NCI-H345 (cell line): ENCODE data around the gene GALNT12.

ENCODE experiments used
- DNase-seq: peaks from one replicate; lab custom pipeline; 2025; lab: John Stamatoyannopoulos, UW

The GALNT12 gene

DNA sequence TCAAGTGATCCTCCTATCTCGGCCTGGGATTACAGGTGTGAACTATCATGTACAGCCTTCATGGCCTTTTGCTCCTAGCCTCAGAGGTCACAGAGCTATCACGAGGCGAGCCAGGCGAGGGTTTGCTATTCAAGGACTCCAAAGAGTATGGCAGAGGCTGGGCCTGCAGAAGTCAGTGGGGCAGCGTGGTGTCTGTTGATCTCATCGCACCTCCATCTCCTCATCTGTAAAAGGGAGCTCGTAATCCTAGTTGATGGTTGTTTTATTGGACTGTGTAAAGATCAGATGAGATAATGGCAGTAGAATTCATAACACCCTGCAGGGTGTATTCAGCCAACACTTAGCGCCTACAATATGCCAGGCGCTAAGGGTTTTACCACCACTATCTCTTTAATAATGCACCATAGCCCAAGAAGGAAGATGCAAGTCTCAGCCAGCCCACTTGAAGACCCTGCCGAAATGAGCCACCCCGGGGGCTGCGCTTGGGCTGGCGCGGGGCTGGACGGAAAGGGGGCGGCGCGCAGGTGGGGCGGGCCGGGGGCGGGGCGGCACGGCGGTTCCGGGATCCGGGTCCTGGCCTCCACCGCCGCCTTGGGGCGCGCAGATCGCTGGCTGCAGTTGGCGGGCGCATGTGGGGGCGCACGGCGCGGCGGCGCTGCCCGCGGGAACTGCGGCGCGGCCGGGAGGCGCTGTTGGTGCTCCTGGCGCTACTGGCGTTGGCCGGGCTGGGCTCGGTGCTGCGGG lies at the start of gene GALNT12:
Gene GALNT12 (plus strand): TSS at position 601 of the 744 bp plus-strand sequence. CDS start 29 bp downstream, at position 630.
- DNase-seq = peak; percentile 71

- no peak for DNase-seq
Observed at GRCh38 chr9:98760231-98760630, 47.2 kb upstream of the GALNT12 start.

- DNase-seq = no peak
Observed at GRCh38 chr9:98763986-98764745, 43.3 kb upstream of the GALNT12 start.

- DNase-seq = no peak
Observed at GRCh38 chr9:98765256-98765655, 42.2 kb upstream of the GALNT12 start.

GRCh38 chr9:98766586-98766985 lies 40.9 kb upstream of the GALNT12 start:
- DNase-seq = no peak

- no peak for DNase-seq
Observed at GRCh38 chr9:98767196-98767595, 40.3 kb upstream of the GALNT12 start.

- no peak for DNase-seq
Observed at GRCh38 chr9:98767915-98768314, 39.6 kb upstream of the GALNT12 start.

DNA sequence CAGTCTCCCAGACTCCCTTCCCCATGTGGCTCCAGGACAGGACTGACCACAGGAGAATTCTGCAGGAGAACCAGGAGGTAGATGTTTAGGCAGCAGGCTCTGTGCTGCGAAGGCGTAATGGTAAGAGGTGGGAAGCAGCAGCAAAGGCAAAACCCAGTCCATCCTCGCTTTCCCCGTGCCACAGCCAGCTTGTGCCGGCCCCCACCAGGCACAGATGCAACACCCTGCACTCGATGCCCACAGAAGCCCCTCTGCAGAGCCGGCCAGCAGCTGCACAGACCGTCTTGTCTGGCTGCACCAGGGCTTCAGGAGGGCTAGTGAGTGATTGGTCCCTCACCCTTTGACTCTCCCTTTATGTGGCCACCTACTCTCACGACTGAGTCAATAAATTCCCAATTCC lies 39.1 kb upstream of the GALNT12 start:
- DNase-seq = no peak

- no peak for DNase-seq
Observed at GRCh38 chr9:98770717-98771116, 36.8 kb upstream of the GALNT12 start.

GRCh38 chr9:98771209-98771874 lies 36.1 kb upstream of the GALNT12 start:
- no peak for DNase-seq

- no peak for DNase-seq
Observed at GRCh38 chr9:98772364-98773155, 34.9 kb upstream of the GALNT12 start.

- no peak for DNase-seq
Observed at GRCh38 chr9:98773721-98774120, 33.7 kb upstream of the GALNT12 start.

DNA sequence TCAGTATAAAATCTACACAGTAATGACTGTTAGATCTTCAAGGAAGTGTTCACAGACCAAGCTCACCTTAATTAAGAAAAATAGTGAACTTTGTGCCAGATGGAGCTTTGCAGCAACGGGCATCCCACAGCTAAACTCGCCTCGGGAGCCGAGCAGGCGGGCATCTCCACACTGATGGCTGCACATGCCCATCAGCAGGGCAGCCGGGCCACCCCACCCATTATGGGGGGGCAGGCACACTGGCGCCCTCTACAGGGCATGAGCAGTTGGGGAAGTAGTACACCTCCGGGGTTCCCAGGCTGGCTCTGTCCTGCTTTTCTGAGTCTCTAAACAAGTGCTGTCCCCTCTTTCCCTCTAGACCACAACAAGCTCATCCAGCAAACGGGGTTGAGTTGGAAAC lies 32.7 kb upstream of the GALNT12 start:
- DNase-seq = no peak

- peak; percentile 65 for DNase-seq
Observed at GRCh38 chr9:98775831-98776441, 31.5 kb upstream of the GALNT12 start.

GRCh38 chr9:98777618-98778017 lies 29.9 kb upstream of the GALNT12 start:
- no peak for DNase-seq

GRCh38 chr9:98778251-98778650 lies 29.2 kb upstream of the GALNT12 start:
- no peak for DNase-seq

GRCh38 chr9:98778711-98779530 lies 28.5 kb upstream of the GALNT12 start:
- DNase-seq = no peak

DNA sequence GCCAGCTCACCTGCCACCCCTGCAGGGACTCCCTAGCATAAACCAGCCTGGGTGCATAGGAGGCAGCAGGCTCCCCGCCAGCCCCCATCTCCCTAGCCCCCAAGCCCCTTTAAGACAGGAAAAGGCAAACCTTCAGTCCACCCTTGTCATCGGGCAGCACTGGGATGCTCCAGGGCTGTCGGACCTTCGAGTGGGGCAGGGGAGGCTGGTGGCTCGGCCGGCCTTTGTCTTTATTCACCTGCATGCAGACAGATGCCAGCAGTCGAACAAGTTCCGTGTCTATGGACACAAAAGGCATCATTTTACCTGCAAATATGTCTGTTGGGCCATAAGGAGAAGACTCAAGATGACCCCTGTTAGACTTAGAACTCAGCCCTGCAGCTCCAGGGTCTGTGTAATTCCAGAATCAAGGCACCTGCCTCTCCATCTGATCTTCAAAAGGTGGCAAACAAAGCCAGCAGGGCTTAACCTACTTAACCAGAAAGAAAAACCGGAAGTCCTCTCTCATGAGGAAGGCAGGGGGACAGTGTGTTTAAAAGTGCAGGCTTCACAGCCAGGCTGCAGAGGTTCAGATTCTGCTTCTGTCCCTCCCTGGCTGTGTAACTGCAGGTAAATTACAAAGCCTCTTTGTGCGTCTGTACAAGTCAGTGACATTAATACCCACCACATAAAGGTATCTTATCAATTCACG lies 27.3 kb upstream of the GALNT12 start:
- no peak for DNase-seq

- DNase-seq = no peak
Observed at GRCh38 chr9:98781588-98782383, 25.7 kb upstream of the GALNT12 start.
